ENCODE results near the gene DUOX1.
A peak's percentile ranks its signal among the peaks of the same experiment; 100 is the strongest.

The DUOX1 gene

GRCh38 chr15:45106002-45106790 lies 23.6 kb upstream of the DUOX1 start:
- DNase-seq = no peak

DNA sequence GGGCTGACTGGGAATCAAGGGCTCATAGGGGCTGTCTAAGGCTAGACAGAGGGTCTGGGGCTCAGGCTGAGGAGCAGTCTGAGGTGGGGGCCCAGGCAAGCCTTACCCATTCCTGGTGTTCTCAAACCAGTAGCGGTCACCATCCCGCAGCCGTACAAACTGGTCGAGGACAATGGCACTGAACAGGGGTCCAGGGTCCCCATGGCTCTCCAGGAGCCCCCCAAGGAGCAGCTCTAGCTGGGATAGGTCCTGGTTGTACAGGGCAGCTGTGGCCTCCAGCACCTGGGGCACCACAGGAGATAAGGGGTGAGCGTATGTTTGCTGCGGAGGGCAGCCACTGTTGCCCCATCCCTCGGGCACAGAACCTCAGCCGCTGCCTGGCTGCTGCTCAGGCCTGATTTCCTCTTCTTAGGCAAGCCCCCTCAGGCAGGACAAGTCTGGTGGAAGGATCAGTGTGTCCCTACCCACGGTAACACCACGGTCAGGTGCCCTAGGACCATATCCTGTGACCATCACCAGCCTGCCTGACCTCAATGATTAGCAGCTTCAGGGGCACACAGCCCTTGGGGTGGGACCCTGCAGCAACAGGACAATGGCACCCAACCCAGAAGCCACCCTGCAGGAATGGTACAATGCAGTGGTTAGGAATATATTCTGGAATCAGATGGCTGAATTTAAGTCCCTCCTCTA lies 21.7 kb upstream of the DUOX1 start:
- no peak for DNase-seq

- DNase-seq = no peak
These were observed 19.5 kb upstream of the DUOX1 start for GRCh38 chr15:45110256-45110820.

DNA sequence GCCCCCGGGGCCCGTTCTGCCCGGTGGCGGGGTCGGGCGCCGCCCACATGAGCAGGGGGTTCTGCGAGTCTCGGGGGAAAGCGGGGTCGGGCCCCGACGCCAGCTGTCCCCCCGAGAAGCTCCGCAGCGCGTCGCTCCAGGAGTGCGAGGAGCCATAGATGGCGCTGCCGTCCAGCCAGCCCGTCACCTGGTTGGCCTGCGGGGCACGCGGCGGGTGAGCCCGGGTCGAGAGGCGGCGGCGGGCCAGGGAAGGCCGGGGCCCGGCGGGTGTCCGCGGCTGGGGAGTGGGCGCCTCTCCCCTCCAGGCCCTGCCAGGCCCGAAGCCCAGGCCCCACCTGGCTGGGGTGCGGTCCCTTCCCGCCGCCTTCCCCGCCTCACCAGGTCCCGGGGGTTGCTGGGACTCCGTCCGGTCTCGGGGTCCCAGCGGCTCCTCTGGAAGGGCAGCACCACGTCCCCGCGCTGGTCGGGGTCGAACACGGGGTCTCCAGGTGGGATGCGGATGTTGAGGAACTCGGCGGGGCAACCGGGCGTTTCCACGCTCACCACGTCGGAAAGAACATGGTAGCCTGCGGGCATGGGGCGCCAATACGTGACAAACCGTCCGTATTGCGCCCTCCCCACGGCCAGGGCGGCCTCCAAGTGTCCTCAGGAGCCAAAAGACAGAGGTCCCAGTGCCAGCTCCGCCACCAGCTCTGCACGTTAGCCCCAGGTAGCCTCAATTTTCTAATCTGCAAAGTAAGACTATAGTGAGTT lies 18.2 kb upstream of the DUOX1 start:
- DNase-seq = no peak

- DNase-seq = no peak
These were observed 17.6 kb upstream of the DUOX1 start for GRCh38 chr15:45112143-45112590.

DNA sequence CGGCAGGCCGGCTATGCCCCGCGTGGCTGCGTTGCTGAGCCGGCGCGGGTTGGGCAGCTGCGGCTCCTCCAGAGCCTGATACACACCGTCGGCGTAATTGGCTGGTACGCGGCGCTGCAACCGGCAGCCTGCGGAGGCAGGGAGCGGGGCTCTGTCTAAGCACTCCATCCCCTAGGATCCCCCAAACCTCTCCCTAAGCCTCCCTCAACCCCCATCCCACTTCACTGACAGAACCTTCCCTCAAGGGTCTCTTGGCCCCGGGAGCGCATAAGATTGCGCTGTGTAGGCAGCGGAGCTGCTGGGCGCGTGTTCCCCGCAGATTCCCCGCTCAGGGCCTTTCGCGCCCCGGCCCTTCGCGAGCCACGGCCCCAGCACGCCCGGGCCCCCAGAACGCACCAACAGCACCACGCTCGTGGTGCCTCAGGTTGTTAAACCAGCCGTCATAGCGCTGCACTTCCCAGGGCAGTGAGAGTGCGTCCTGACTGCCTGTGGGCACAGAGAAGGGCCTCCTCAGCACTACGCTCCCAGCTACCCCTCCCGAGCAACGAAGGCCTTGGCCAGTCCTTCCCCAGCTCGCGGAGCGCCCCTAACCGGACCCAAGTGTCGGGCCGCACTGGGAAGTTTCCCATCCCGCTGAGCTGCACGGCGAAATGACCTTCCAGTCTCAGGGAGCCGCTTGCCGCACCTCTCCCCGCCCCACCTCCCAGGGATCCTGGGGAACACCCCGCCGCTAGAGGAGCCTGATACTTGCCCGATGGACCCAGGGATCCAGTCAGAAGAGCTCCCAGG lies 17.0 kb upstream of the DUOX1 start:
- no peak for DNase-seq

- no peak for DNase-seq
These were observed 16.3 kb upstream of the DUOX1 start for GRCh38 chr15:45113380-45113990.

DNA sequence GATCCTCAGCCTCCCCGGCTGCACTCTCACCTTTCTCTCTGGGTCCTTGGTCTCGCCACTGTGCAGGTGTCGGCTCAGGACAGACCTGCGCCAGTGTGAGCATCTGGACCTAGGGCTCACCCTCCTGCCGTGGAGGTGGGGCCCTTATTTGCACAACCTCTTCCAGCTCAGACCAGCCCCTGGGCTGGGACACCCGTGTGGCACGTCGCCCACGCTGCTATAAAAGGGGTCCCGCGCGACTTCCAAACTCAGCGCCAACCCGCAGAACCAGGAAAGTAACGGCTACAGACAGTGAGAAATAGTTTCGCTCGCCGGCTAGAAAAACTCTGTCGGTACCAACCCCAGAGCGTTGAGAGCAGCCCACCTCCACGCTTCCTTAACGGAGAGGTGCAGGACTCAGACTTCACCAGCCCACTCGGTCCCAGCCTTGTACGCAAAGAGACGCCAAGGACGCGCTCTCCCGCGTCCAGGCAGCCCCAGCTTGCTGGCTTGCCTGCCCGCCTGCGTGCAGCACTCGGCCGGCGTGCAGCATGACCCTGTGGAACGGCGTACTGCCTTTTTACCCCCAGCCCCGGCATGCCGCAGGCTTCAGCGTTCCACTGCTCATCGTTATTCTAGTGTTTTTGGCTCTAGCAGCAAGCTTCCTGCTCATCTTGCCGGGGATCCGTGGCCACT lies 15.6 kb upstream of the DUOX1 start, which contains the start of the genes DUOX2 and DUOXA2:
DUOX2 (minus strand) TSS at position 97 of the 675 bp plus-strand sequence. CDS start 761 bp downstream, outside the sequence.
DUOXA2 (plus strand) TSS at position 251 of the 675 bp plus-strand sequence; CDS start at position 531, 280 bp downstream.
- DNase-seq = no peak

DNA sequence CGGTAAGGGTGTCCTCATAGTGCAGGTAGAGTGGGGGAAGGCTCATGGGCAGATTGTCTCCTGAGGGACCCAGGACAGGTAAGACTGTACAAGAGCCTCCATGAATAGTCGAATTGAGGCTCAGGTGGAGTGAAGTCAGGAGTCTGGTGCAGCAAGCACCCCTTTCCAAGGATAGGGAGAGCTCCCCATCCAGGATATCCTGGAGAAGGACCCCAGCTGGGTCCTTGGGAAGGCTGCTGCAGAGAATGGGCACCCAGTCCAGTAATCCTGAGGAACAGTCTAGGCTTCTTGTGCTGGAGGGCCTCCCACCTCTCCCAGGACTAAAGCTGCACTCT lies 15.1 kb upstream of the DUOX1 start:
- no peak for DNase-seq

GRCh38 chr15:45115312-45115820 lies 14.4 kb upstream of the DUOX1 start:
- no peak for DNase-seq

- no peak for DNase-seq
These were observed 13.8 kb upstream of the DUOX1 start for GRCh38 chr15:45116006-45116481.

DNA sequence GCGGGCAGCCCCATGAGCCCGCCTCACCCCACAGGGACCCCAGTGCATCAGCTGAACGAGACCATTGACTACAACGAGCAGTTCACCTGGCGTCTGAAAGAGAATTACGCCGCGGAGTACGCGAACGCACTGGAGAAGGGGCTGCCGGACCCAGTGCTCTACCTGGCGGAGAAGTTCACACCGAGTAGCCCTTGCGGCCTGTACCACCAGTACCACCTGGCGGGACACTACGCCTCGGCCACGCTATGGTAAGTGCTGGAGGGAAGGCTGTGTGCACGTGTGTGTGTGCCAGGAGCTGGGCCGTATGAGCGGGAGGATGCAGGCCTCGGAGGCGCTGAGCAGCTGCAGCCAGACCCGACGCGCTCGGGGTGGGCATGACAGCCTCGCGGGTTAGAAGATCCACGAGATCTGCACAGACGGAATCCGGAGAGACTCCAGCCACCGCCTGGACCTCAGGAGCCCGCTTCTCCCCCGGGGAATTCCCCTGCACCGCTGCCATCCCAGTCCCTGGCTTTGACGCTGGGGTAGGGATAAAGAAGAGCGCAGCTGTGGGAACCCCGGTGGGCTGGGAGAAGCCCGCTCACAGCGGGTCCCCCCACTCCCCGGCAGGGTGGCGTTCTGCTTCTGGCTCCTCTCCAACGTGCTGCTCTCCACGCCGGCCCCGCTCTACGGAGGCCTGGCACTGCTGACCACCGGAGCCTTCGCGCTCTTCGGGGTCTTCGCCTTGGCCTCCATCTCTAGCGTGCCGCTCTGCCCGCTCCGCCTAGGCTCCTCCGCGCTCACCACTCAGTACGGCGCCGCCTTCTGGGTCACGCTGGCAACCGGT lies 13.1 kb upstream of the DUOX1 start:
- DNase-seq = no peak

GRCh38 chr15:45117308-45118130 lies 12.3 kb upstream of the DUOX1 start:
- DNase-seq = no peak

DNA sequence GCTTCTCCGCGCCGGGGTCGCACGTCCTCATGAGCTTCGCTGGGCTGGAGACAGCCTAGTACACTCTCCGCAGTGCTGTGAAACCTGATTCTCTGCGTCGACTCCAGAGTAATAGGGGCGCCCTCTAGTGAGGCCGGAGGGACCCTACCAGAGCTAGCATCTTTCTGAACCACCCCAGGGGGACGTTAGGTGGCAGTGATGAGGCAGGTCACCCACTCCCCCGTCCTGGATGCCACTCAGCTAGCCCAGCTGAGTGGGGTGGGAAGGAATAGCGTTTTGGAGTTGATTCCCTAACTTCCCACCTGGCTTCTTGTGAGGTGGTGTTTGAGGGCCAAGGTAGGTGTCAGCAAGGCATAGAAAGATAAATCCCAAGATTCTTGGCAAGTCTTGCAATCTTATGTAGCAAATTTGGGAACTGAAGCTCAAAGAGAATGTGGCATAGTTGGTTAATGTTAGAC lies 11.6 kb upstream of the DUOX1 start:
- peak; percentile 84 to 85 for DNase-seq

GRCh38 chr15:45118996-45119395 lies 10.8 kb upstream of the DUOX1 start:
- DNase-seq = no peak

- no peak for DNase-seq
These were observed 9.5 kb upstream of the DUOX1 start for GRCh38 chr15:45120081-45120972.

DNA sequence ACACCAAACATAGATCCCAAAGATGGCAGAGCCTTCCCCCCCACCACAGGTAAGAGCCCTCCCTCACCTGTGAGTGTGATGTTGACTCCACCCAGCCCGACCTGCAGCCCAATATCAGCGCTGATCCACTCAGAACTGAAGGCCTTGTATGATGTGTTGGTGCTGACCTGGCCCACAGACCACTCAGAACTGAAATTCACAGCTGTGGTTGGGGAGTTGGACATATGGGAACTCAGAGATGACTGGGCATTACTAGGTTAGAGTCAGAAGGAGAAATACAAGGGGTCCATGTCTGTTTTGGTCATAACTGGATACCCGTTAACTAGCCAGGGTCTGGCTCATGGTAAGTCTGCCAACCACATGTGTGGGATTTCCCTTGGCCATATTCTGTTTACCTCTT lies 8.8 kb upstream of the DUOX1 start:
- no peak for DNase-seq

Measured in CD4-positive, alpha-beta T cell treated with Interleukin-1 beta for 1 hour (primary cell).